Sciatic nerve (tissue), 2 donors: ENCODE measurements around the gene PRDM16. TPM values are rescaled to one million over a fixed set of nuclear protein-coding genes. Genes with fewer than 3 reads are reported as not detected.

Source experiments
- ATAC-seq: fragments of 200-7000 bp; cut with Tn5 transposase; one replicate; pipeline ENCODE4 v1.9.1; 2020; ENCODE audit warnings: mild to moderate bottlenecking, moderate library complexity
- DNase-seq: peaks from one replicate; pipeline ENCODE4 v3.0.0-alpha.2; 2020; ENCODE audit warnings: low spot score
- intact Hi-C: fragments of 100-400 bp; cut with DNase I; formaldehyde crosslinking; loops from one replicate; pipeline ENCODE4 v1.14.2; 2022
- total RNA-seq: library from RNA; stranded (reverse); fragmentation: NEBNext Ultra II Directional; extraction: Animal tissue kit (Norgen Biotek cat#: 25700); gene quantifications from one replicate; pipeline ENCODE4 v1.2.1, GENCODE V29; 2021
- donor health status: DM: no; HTN: no; CAD: no.
- donor health status: DM: no; HTN: no; CAD: no.

PRDM16 gene
- total RNA-seq, 1 donor from 2014 or later, result 31.3 TPM

- no peak for ATAC-seq
- intact Hi-C loops, result no loop called here
- DNase-seq, result no peak
These were observed 364.1 kb downstream of the PRDM16 start for GRCh38 chr1:3433076-3433475.

- intact Hi-C loops, result no loop called here
- DNase-seq (no peak), ATAC-seq (no peak)
These were observed 364.8 kb downstream of the PRDM16 start for GRCh38 chr1:3433596-3434320.

GRCh38 chr1:3434406-3435110 lies 365.6 kb downstream of the PRDM16 start:
- no peak for DNase-seq
- intact Hi-C loops, result no loop called here
- no peak for ATAC-seq

- intact Hi-C loops, result no loop called here
- ATAC-seq (no peak), DNase-seq (no peak)
These were observed 366.7 kb downstream of the PRDM16 start for GRCh38 chr1:3435666-3436065.

GRCh38 chr1:3436451-3436850 lies 367.4 kb downstream of the PRDM16 start:
- intact Hi-C loops, result no loop called here
- DNase-seq, result no peak
- no peak for ATAC-seq

- DNase-seq (no peak), ATAC-seq (no peak)
- intact Hi-C loops, result no loop called here
These were observed 367.9 kb downstream of the PRDM16 start for GRCh38 chr1:3436901-3437300.

GRCh38 chr1:3438661-3439180 lies 369.7 kb downstream of the PRDM16 start:
- ATAC-seq, result no peak
- intact Hi-C loops, result no loop called here
- no peak for DNase-seq

GRCh38 chr1:3439346-3440299 lies 370.6 kb downstream of the PRDM16 start:
- DNase-seq (no peak), ATAC-seq (no peak)
- intact Hi-C loops, result no loop called here

- intact Hi-C loops, result no loop called here
- ATAC-seq (no peak), DNase-seq (no peak)
These were observed 371.3 kb downstream of the PRDM16 start for GRCh38 chr1:3440300-3440681.

- ATAC-seq (no peak), DNase-seq (no peak)
- intact Hi-C loops, result no loop called here
These were observed 371.9 kb downstream of the PRDM16 start for GRCh38 chr1:3440711-3441409.

- intact Hi-C loops, result no loop called here
- DNase-seq (no peak), ATAC-seq (peak; percentile 61)
These were observed 372.4 kb downstream of the PRDM16 start for GRCh38 chr1:3441410-3441847.

- intact Hi-C loops, result no loop called here
- DNase-seq (no peak), ATAC-seq (no peak)
These were observed 372.9 kb downstream of the PRDM16 start for GRCh38 chr1:3441880-3442279.

GRCh38 chr1:3442331-3442730 lies 373.3 kb downstream of the PRDM16 start:
- intact Hi-C loops, result no loop called here
- DNase-seq, result no peak
- no peak for ATAC-seq

GRCh38 chr1:3442901-3443300 lies 373.9 kb downstream of the PRDM16 start:
- DNase-seq, result no peak
- intact Hi-C loops, result no loop called here
- ATAC-seq, result no peak

- DNase-seq (no peak), ATAC-seq (no peak)
- intact Hi-C loops, result no loop called here
These were observed 374.8 kb downstream of the PRDM16 start for GRCh38 chr1:3443807-3444206.

- intact Hi-C loops, result no loop called here
- DNase-seq, result no peak
- ATAC-seq, result no peak
These were observed 375.3 kb downstream of the PRDM16 start for GRCh38 chr1:3444298-3444697.

- ATAC-seq (no peak), DNase-seq (no peak)
- intact Hi-C loops, result no loop called here
These were observed 375.7 kb downstream of the PRDM16 start for GRCh38 chr1:3444736-3445135.

GRCh38 chr1:3450202-3450863 lies 381.3 kb downstream of the PRDM16 start:
- ATAC-seq (no peak), DNase-seq (no peak)
- intact Hi-C loops, result no loop called here
